Lung microvascular endothelial cell (primary cell): ENCODE results near the gene PCCB. TPM values are rescaled to one million over a fixed set of nuclear protein-coding genes. Genes with fewer than 3 reads are reported as not detected.
"Not testable (repeated sequence)": the region's sequence is repeated elsewhere in the genome, so short reads cannot be mapped to it uniquely, and the experiment has no call there.

Experiments
- DNase-seq, 2 donors: peaks; one replicate each; pipeline versions ENCODE4 v3.0.0 to v3.0.0-alpha.2; 2010; ENCODE audit warnings: low read depth in 2 of 2
- total RNA-seq: library from RNA; depleted of rRNA; stranded (reverse); fragments of >200 nt; gene quantifications from 2 replicates; pipeline ENCODE4 v1.2.1, GENCODE V29; 2014

Gene PCCB
- total RNA-seq, 1 donor from 2014 or later: 34.7 TPM

DNA sequence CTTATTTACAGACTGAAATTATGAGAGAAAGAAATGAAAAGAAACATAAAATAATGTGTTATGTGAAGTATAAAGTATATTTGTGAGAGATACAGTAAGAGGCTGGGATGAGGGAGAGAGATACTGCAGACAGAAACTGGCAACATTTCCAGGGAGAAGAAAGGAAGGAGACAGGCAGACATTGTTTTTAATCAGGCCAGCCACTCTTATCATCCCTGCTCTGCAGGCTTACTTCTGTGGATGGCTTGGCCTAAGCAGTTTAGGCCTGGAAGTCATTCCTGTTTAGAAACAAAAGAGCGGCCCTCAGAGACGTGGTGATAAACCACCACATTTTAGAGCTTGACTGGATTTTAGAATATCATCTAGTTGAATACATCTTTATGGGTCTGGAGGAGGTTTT, 12.4 kb downstream of the PCCB start:
- no peak for DNase-seq

DNA sequence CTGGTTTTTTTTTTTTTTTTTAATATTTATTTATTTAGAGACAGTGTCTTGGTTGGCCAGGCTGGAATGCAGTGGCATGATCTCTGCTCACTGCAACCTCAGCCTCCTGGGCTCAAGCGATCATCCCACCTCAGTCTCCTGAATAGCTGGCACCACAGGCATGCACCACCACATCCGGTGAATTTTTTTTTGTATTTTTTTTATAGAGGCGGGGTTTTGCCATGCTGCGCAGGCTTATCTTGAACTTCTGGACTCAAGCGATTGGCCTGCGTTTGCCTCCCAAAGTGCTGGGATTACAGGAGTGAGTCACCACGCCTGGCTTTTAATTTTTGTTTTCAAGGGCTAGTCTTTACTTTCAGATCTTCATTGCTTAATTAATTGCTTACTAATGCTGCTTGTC, 13.1 kb downstream of the PCCB start:
- DNase-seq: no peak

DNA sequence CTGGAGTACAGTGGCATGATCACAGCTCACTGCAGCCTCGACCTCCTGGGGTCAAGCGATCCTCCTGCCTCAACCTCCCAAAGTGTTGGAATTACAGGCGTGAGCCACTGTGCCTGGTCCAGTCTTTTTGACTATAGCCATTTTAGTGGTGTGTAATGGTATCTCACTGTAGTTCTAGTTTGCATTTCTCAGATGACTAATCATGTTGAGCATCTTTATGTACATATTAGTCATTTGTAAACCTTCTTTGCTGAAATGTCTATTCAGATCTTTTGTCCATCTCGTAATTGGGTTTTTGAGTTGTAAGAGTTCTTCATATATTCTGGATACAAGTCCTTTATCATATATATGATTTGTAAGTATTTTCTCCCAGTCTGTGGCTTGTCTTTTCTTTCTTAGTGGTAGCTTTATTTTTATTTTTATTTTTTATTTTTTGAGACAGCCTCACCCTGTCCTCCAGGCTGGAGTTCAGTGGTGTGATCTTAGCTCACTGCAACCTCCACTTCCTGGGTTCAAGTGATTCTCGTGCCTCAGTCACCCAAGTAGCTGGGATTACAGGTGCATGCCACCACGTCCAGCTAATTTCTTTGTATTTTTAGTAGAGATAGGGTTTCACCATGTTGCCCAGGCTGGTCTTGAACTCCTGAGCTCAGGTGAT, 16.5 kb downstream of the PCCB start:
- peak in 1 of 2 donors; percentile 5 for DNase-seq

DNA sequence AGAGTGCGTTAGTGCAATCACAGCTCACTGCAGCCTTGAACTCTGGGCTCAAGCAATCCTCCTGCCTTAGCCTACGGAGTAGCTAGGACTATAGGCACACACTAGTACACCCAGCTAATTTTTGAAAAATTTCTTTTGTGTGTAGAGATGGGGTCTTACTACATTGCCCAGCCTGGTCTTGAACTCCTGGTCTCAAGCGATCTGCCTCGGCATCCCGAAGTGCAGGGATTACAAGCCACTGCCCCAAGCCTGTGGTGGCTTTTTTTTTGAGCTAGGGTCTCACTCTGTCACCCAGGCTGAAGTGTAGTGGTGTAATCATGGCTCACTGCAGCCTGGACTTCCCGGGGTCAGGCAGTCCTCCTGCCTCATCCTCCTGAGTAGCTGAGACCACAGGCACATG, 17.1 kb downstream of the PCCB start:
- no peak for DNase-seq

DNA sequence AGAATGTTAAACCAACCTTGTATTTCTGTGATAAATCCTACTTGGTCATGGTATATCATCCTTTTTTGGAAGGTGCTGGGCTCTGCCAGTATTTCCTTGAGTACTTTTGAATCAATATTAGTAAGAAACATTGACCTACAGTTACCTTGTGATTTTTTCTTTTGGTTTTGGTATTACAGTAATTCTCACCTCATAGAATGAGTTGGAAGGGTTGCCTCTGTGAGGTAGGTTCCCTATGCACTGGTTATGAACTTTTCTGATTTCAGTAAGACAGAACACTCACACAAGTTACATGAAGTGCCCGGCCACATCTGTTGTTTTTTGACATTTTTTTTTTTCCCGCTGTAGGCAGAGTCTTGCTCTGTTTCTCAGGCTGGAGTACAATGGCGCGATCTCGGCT, 20.0 kb downstream of the PCCB start:
- DNase-seq: no peak

DNA sequence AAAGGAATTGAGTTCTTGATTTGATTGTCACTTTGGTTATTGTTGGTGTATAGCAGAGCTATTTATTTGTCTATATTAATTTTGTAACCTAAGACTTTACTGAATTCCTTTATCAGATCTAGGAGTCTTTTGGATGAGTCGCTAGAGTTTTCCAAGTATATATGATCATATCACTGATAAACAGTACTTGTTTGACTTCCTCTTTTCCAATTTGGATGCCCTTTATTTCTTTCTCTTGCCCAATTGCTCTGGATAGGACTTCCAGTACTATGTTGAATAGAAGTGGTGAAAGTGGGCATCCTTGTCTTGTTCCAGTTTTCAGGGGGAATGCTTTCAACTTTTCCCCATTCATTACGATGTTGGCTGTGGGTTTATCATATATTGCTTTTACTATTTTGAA, 21.5 kb downstream of the PCCB start:
- DNase-seq: not testable (repeated sequence)

DNA sequence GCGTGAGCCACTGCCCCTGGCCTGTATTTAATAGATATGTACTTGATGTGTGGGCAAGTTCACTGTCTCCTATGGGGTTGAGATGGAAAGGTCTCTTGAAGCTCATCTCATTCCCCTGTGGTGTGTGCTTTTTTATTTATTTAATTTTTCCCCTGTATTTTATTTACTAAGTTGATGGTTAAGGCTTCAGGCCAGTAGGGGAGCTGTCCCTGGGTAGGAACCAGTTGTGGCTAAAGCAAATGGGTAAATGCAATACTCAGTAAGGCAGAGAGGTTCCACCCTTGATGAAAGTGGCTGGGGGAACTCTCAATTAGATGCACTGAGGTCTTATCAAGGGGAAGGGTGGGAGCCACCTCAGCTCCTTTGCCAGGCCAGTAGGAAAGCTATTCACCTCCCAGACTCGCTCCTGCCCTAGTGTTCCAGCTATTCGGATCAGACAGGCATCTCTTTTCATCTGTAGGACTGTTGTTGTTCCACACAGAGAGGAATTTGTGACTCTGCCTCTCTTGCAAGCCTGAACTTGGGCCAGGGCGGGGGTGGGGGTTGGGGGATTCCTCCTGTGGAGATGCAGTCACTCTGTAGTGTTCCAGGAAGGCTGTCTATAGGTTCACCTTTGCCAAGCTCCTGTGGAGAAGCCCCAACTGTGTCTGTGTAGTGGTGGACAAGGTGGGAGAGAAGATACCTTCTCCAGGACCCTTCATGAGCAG, 26.1 kb downstream of the PCCB start:
- DNase-seq: no peak

DNA sequence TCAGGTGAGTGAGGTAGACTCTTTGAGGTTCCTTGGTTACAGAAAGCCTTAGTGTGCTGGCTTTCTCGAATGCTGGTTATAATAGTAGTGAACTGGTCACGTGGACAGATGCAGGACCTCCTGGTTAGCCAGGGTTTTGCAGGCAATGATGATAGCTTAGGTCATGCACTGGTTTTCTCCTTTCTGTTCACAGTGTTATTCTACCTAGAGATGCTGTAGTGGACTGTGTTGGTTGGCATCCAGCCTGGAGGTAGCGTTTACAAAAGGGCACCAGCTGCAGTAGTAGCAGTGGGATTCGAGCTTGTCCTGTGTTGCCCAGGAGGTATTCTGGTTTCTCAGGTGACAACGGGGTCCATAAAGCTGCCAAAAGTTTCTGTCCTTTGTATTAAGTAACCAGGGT, 27.0 kb downstream of the PCCB start:
- no peak for DNase-seq

DNA sequence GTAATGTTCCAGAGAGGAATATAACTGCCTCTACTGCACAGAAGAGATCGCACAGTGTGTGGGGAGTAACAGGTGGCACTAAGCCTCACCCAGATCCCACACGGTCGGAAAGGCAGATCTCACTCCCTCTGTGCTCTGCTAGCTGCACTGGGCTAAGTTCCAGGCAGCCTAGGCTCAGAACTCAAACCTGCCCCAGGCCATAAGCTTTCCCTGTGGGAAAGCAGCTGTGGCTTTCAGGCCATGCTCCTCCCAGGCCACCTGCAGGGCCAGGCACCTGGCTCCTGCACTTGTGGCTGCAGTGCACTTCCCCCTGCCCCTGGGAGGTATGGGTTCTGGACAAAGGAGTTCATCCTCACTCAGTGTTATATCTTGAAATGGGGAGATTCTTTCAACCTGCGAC, 27.5 kb downstream of the PCCB start:
- DNase-seq: no peak

DNA sequence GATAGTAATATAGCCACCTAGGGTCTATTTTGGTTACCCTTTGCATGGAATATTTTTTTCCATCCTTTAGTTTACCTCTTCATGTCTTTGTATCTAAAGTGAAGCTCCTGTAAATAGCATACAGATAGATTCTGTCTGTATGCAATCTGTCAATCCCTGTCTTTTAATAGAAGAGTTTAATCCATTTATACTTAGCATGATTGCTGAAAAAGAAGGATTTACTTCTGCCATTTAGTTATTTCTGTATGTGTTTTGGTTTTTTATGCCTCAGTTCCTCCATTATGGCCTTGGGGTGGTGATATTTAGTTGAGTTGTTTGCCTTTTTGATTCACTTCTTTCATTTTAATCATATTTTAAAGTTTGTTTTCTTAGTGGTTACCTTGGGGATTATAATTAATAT, 29.0 kb downstream of the PCCB start:
- no peak for DNase-seq

DNA sequence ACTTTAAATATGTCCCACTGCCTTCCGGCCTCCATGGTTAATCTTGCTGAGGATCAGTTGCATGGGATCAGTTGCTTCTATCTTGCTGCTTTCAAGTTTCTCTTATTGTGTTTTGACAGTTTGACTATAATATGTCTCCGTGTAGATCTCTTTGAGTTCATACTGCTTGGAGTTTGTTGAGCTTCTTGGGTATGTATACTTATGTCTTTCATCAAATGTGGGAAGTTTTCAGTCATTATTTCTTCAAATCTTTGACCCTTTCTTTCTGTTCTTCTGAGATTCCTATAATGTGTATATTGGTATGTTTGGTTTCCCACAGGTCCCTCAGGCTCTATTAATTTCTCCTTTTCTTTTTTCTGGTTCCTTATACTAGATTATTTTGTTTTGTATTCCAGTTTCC, 30.8 kb downstream of the PCCB start:
- no peak for DNase-seq

DNA sequence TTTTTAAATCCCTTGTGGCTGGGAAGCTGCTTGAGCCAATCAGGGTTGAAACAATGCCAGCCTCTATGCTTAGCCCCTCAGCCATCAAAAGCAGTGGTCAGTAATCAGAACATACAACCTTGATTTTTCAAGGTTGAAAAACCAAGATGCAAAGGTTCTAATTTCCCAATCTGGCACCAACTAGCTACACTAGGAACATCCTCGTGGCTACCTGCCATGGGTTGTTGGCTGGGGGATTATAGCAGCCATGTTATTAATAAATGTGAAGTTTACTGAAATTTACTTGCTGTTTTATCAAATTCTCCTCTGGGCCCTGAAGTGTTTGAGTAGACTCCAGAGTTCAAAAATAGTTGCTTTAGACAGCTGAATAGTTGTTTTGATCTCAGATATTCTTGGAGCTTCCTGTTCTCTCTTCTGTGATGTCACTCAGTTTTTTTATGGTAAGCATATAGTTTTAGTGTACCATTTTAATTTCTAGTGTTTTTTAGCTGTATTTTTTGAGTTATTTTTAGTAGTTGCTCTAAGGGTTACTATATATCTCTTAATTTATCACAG, 31.9 kb downstream of the PCCB start:
- peak in 1 of 2 donors; percentile 33 for DNase-seq

DNA sequence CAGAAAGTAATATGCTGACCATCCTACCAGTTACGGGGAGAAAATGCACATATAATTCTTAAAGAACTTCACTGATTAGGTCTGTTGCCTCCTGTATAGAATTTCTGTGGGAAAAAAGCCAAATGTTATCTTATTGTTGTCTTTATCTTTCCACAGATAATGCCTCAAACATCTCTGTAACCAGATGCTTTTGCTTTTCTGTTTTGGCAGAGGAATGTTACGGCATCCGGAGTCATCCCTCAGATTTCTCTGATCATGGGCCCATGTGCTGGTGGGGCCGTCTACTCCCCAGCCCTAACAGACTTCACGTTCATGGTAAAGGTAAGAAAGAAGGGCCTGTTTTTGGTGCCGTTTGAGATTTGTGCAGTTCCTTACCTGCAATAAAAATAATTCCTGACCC, 33.5 kb downstream of the PCCB start:
- no peak for DNase-seq

DNA sequence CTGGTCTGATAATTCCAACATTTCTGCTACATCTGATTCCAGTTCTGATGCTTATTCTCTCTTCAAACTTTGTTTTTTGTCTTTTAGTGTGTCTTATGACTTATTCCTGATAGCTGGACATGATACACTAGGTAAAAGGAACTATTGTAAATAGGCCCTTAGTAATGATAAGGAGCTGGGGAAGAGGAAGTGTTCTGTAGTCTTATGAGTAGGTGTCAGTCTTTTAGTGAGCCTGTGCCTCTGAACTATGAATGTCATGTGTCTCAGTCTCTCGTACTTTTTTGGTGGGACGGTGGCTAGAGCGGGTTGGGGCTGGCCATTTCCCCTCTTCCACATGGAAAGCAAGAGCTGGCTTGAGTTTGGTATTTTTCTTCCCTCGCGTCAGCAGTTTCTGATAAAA, 41.2 kb downstream of the PCCB start:
- DNase-seq: no peak

DNA sequence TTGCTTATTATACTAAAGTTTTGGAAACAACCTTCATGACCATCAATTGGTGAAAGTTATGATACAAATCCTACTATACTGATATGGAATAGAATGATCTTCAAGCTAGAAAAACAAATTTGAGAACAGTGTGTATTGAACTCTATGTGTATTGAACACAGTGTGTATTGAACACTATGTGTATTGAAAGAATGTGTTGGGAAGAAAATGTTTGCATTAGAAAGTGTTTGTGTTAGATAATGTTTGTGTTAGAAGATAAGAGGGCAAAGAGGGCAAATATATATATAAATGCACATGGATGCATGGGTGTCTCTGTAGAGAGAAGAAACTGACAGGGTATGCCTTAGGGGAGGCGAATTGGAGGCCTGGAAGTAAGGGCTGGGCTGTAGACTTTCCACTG, 42.4 kb downstream of the PCCB start:
- no peak for DNase-seq

DNA sequence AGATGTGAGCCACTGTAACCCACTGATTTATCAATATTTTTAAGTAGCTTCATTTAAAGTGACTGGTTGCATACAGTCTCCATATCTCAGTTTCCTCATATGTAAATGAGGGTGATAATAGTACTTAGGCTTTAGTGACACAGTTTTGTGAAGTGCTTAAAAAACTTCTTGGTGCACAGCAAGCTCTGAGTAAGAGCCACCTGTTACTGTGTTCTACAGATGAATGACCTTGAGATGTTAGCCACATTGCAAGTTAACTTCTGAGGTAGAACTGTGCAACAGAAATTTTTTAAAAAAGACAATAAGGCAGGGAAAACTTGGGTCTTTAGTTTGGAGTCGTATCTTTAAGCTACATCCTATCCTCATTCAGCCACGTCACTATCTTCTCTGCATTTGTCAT, 43.1 kb downstream of the PCCB start:
- no peak for DNase-seq

DNA sequence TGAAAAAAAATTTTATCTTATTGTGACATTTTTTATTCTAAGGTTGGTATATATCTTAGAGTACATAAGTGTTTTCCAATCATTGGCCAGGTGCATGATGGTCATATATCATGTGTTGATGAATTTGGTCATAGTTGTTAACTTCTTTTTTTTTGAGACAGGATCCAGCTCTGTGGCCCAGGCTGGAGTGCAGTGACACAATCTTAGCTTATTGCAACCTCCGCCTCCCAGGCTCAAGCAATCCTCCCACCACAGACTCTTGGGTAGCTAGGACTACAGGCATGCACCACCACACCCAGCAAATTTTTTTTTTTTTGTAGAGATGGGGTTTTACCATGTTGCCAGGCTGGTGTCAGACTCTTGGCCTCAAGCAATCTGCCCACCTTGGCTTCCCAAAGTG, 44.0 kb downstream of the PCCB start:
- no peak for DNase-seq

DNA sequence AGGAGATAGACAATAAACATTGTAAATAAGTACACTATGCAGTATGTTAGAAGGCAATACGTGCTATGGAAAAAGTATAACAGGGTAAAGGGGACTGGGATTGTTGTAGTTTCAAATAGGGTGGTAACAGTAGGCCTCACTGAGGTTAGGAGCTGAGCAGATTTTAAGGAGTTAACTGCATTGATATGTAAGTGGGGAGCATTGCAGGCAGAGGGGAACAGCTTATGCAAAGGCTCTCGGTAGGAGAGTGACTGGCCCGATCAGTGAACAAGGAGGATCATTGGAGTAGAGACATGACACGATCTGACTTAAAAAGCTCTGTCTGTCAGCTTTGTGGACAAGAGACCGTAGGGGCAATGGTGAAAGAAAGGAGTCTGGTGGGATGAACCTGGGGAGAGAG, 46.8 kb downstream of the PCCB start:
- DNase-seq: no peak

DNA sequence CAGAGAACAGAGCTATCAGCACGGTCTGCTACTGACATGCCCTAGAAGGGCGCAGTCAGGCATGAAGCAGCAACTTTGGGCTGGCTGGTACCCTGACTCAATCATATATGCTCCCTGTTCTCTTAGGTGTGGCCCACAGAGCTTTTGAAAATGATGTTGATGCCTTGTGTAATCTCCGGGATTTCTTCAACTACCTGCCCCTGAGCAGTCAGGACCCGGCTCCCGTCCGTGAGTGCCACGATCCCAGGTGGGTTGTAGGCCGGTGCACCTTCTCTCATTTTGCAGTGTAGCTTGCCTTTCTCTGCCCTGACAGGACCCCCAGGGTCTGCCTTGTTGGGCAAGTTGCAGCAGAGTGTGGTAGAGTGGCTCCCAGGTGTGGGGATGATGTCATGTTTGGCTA, 47.7 kb downstream of the PCCB start:
- no peak for DNase-seq

DNA sequence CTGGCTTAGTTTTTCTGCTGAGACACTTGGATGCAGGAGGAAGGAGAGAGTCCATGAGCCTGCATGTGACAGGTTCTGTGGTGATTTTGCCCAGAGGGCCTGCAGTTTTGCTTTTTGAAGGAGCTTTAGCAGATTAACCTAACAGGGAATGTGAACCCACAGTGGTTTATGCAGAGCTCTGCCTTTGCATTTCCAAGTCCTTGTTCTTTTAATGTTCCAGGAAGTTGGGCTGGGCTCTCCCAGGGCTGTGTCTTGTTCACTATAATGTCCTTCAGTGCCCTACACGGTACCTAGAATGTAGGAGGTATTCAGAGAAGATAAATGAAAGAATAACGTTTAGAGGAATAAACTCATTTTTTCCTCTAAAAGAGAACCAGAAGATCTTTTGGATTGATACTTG, 50.3 kb downstream of the PCCB start:
- DNase-seq: no peak

DNA sequence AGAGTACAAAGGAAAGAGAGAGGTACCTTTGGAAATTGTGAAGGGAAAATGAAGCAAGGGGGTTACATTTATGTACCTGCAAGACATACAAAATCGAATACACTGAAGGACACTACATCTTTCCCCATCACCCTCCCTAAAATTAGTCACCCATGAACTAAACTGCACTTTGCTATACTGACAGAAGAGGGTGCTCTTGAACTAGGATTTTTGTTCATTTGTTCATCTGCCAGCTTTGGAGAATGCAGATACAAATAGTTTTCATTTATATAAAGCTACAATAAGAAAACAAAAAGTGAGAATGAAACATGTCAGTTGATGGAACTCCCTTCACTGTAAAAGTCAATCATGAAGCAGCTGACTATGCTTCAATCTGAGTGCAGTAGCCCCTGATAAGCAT, 55.7 kb downstream of the PCCB start:
- peak; percentile 31 to 57 for DNase-seq

DNA sequence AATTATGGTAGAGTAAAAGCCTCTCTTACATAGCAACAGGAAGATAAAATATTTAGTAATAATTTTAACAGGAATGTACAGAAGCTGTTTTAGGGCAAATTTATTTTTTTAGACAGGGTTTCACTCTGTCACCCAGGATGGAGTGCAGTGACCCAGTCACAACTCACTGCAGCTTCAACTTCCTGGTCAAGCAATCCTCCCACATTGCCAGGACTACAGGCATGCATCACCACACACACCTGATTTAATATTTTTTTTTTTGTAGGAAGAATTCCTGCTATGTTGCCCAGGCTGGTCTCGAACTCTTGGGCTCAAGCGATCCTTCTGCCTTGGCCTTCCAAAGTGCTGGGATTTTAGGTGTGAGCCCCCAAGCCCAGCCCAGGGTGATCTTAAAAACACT, 61.1 kb downstream of the PCCB start:
- DNase-seq: no peak

DNA sequence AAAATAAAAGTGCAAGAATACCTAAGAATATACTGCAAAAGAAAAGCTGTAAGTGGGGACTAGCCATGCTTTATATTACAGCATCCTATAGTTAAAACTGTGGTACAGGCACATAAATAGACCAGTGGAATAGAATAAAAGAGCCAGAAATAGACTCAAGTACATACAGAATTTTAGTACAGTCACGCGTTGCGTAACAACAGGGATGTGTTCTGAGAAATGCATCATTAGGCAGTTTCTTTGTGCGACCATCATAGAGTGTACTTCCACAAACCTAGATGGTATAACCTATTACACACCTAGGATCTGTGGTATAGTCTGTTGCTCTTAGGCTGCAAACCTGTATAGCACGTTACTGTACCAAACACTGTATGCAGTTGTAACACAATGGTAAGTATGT, 61.8 kb downstream of the PCCB start:
- DNase-seq: no peak
